Measurements from ENCODE around the gene XRRA1. TPM values are rescaled to one million over a fixed set of nuclear protein-coding genes. Genes with fewer than 3 reads are reported as not detected.

Gene XRRA1
- total and polyA plus RNA-seq, 3 donors from 2014 or later = 58.4 to 137 (median 74.0) TPM

- Histone ChIP-seq H3K4me1 (no peaks in the 10 kb centered on the region), H3K27me3 (no peaks in the 10 kb centered on the region), H3K4me3 (no peak overlapping the region), H3K9me3 (no peaks in the 10 kb centered on the region), H3K27ac (no peak overlapping the region), H3K36me3 (ENCODE audit: low read depth, missing control alignments) (no peaks in the 10 kb centered on the region)
- no peak for TF ChIP-seq POLR2A (IDR thresholded peaks at IDR 0.05)
- TF ChIP-seq, protein P1, sequence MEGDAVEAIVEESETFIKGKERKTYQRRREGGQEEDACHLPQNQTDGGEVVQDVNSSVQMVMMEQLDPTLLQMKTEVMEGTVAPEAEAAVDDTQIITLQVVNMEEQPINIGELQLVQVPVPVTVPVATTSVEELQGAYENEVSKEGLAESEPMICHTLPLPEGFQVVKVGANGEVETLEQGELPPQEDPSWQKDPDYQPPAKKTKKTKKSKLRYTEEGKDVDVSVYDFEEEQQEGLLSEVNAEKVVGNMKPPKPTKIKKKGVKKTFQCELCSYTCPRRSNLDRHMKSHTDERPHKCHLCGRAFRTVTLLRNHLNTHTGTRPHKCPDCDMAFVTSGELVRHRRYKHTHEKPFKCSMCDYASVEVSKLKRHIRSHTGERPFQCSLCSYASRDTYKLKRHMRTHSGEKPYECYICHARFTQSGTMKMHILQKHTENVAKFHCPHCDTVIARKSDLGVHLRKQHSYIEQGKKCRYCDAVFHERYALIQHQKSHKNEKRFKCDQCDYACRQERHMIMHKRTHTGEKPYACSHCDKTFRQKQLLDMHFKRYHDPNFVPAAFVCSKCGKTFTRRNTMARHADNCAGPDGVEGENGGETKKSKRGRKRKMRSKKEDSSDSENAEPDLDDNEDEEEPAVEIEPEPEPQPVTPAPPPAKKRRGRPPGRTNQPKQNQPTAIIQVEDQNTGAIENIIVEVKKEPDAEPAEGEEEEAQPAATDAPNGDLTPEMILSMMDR (IDR thresholded peaks at IDR 0.05) = no peak
- DNase-seq = no peak
- intact Hi-C loops (cut with DNase I; ENCODE audit: low total_unique reads) = no loop called here
- WGBS, 2 donors = 76 to 77% methylated on average over 7 of the region's 7 CpGs
Measured at GRCh38 chr11:74849525-74850391, 99.1 kb downstream of the XRRA1 start.

- no peaks in the 10 kb centered on the region for H3K4me1 ChIP-seq
- 98 to 100% methylated on average over 3 to 6 of the region's 6 CpGs for WGBS, 2 donors
- TF ChIP-seq, protein P1 (IDR thresholded peaks at IDR 0.05) = no peak
- TF ChIP-seq POLR2A (IDR thresholded peaks at IDR 0.05) = no peak
- H3K4me3 ChIP-seq = no peak overlapping the region
- H3K27me3 ChIP-seq = no peaks in the 10 kb centered on the region
- DNase-seq = no peak
- H3K9me3 ChIP-seq = no peaks in the 10 kb centered on the region
- H3K27ac ChIP-seq = no peak overlapping the region
- H3K36me3 ChIP-seq (ENCODE audit: low read depth, missing control alignments) = no peaks in the 10 kb centered on the region
- intact Hi-C loops (cut with DNase I; ENCODE audit: low total_unique reads) = no loop called here
Measured at GRCh38 chr11:74847895-74848294, 101.0 kb downstream of the XRRA1 start.

GRCh38 chr11:74847395-74847794 lies 101.5 kb downstream of the XRRA1 start:
- intact Hi-C loops (cut with DNase I; ENCODE audit: low total_unique reads) = no loop called here
- no peak for DNase-seq
- Histone ChIP-seq H3K27ac (no peak overlapping the region), H3K4me3 (no peak overlapping the region), H3K4me1 (no peaks in the 10 kb centered on the region), H3K27me3 (no peaks in the 10 kb centered on the region), H3K36me3 (ENCODE audit: low read depth, missing control alignments) (no peaks in the 10 kb centered on the region), H3K9me3 (no peaks in the 10 kb centered on the region)
- WGBS, 2 donors = 89 to 90% methylated on average over 1 of the region's 1 CpG
- TF ChIP-seq, protein P1 (IDR thresholded peaks at IDR 0.05) = no peak
- no peak for TF ChIP-seq POLR2A (IDR thresholded peaks at IDR 0.05)

- Histone ChIP-seq H3K4me3 (no peak overlapping the region), H3K36me3 (ENCODE audit: low read depth, missing control alignments) (no peaks in the 10 kb centered on the region), H3K4me1 (no peaks in the 10 kb centered on the region), H3K27ac (no peak overlapping the region), H3K27me3 (no peaks in the 10 kb centered on the region), H3K9me3 (no peaks in the 10 kb centered on the region)
- intact Hi-C loops (cut with DNase I; ENCODE audit: low total_unique reads) = no loop called here
- WGBS, 2 donors = 91 to 95% methylated on average over 2 of the region's 2 CpGs
- TF ChIP-seq POLR2A (IDR thresholded peaks at IDR 0.05) = no peak
- TF ChIP-seq, protein P1 (IDR thresholded peaks at IDR 0.05) = no peak
- DNase-seq = no peak
Measured at GRCh38 chr11:74846770-74847169, 102.1 kb downstream of the XRRA1 start.
